ENCODE results near the gene SIK1.
"Not testable (repeated sequence)": the region's sequence is repeated elsewhere in the genome, so short reads cannot be mapped to it uniquely, and the experiment has no call there.

The SIK1 gene

DNA sequence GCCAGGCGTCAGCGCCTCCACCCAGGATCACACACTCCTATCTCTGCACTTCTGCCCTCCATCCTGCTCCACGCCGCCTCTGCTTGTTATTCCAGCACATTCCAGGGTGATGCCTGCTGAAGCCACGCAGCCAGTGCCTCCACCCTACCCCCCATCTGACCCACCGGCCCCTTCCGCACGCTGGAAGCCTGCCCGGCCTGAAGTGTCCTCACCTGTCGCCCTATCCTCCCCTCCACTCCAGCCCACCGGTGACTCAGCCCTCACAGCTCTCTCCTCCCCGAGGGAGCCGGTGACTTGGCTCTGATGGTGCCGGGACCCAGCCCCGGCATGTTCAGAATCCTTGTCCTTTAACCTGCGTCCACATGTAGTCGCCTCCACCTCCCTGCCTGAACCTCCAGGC is 24.9 kb upstream of the SIK1 start:
- H3K27ac Mint-ChIP-seq (ENCODE audit: low read depth); H3K9me3 Mint-ChIP-seq; H3K36me3 Mint-ChIP-seq (ENCODE audit: insufficient read depth); DNase-seq (ENCODE audit: low spot score in 2 of 2); ATAC-seq (replicated peaks; ENCODE audit: extremely low read depth, poor library complexity, severe bottlenecking); H3K27me3 Mint-ChIP-seq; H3K4me3 Mint-ChIP-seq; H3K4me1 Mint-ChIP-seq: not testable (repeated sequence)

DNA sequence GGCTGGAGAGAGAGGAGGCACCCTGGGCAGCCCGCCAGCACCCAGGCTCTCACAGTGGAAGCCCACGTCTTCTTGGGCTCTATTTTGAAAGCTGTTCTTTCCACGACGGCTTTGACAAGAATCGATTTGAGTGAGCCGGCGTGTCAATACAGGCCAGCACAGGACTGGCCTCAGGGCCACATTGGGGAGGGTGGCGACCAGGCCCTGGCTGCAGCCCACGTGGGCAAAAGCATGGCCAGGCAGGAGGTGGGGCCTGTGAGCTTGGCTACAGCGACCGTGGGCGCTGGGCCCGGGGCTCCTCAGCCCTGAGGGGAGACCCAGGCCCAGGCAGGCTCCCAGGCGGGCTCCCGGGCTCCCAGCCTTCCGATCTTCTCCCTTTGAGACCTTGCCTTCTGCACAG is 23.4 kb upstream of the SIK1 start:
- DNase-seq (ENCODE audit: low spot score in 2 of 2); H3K27me3 Mint-ChIP-seq; H3K4me1 Mint-ChIP-seq; ATAC-seq (replicated peaks; ENCODE audit: extremely low read depth, poor library complexity, severe bottlenecking); H3K36me3 Mint-ChIP-seq (ENCODE audit: insufficient read depth); H3K9me3 Mint-ChIP-seq; H3K27ac Mint-ChIP-seq (ENCODE audit: low read depth); H3K4me3 Mint-ChIP-seq: not testable (repeated sequence)

DNA sequence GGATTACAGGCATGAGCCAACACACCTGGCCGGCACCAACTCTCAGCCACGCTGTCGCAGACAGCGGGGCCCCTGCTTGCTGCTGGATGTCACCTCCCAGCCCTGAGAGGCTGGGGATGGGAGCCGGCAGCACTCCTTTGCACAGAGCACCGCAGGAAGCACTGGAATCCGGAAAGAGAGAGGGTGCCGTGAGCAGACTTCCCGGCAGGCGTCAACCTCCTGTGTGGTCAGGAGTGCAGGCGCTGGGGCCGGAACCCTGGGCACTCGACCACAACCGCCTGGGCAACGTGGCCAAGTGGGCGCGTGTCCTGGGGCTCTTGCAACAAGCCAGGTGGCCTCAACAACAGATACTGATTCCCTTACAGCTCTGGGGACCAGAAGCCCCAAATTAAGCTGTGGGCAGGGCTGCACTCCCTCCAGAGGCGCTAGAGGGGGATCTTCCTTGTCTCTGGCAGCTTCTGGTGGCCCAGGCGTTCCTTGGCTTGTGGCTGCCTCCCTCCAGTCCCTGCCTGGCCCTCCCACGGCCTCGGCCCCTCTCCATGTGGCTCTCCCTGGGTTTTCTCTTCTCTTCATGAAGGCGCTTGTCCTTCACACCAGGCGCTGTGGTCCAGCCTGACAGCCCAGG is 20.5 kb upstream of the SIK1 start:
- H3K27me3 Mint-ChIP-seq; H3K4me3 Mint-ChIP-seq; H3K27ac Mint-ChIP-seq (ENCODE audit: low read depth); H3K9me3 Mint-ChIP-seq; H3K36me3 Mint-ChIP-seq (ENCODE audit: insufficient read depth); DNase-seq (ENCODE audit: low spot score in 2 of 2); H3K4me1 Mint-ChIP-seq: not testable (repeated sequence)
- ATAC-seq (replicated peaks; ENCODE audit: extremely low read depth, poor library complexity, severe bottlenecking): peak; percentile 20

DNA sequence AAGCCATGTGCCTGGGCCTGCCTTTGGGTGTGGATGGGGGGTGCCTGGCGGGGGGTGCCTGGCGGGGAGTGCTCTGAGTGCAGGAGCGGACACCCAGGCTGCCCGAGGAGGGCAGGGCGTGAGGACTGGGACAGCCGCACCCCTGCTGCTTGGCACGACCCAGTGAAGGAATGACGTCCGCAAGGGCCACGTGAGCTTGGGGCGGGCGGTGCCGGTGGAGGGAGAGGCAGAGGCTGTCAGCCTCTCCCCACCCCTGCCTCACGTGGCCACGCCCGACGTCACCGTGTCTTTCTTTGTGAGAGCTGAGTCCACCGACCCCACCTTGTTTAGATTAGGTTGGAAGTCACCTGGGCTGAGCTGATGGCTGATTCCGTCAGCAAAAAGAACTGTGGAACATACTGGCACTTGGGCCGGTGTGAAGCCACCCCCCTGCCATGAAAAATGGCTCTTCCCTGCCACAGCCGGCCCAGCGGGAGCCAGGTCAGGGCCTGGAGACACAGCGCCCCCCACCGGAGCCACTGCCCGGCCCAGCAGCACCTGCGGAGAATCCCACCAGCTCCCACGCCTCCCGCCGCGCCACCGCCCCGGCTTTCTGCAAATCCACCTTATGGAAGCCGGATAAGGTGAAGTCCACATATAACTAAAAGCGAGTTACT is 19.5 kb upstream of the SIK1 start:
- H3K4me3 Mint-ChIP-seq; H3K27ac Mint-ChIP-seq (ENCODE audit: low read depth); DNase-seq (ENCODE audit: low spot score in 2 of 2); H3K9me3 Mint-ChIP-seq; H3K36me3 Mint-ChIP-seq (ENCODE audit: insufficient read depth); ATAC-seq (replicated peaks; ENCODE audit: extremely low read depth, poor library complexity, severe bottlenecking); H3K4me1 Mint-ChIP-seq; H3K27me3 Mint-ChIP-seq: not testable (repeated sequence)

DNA sequence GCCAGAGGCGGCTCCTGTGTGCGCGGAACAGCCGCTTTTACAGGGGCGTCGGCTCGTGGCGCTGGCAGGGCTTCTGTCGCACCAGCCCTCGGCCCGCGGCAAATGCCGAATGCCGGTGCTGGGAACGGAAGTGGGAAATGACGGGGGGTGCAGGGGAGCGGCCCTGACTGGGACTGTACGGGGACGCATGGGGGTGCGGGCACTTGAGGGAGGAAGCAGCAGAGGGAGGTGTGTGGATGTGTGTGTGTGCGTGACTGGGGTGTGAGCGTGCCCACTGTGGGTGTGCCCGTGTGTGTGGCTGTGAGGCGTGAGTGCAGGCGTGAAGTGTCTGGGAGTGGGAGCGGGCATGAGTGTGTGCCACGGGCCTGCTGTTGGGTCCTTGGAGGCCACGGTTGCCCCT is 17.6 kb upstream of the SIK1 start:
- not testable (repeated sequence) for H3K27ac Mint-ChIP-seq (ENCODE audit: low read depth); H3K27me3 Mint-ChIP-seq; H3K4me3 Mint-ChIP-seq; H3K4me1 Mint-ChIP-seq; H3K9me3 Mint-ChIP-seq; H3K36me3 Mint-ChIP-seq (ENCODE audit: insufficient read depth); DNase-seq (ENCODE audit: low spot score in 2 of 2)
- ATAC-seq (replicated peaks; ENCODE audit: extremely low read depth, poor library complexity, severe bottlenecking): peak; percentile 63

DNA sequence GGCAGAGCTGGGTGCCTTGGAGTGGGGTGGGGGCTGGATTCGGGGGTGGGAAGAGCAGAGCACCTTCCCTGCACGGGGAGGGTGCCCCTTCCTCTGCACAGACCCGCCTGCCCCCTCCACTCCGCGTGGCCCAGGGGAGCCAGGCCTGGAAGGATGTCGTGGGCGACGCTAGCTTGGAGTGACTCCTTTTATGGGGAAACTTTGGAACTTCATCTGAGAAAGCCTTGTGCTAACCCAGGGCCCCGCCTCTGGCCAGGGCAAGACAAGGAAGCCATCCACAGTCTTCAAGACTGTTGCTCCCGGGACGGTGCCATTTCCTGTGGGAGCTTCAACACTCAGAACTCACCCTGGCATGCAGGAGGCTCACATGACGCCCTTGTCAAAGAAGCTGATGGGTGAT is 15.6 kb upstream of the SIK1 start:
- not testable (repeated sequence) for H3K4me1 Mint-ChIP-seq; H3K27me3 Mint-ChIP-seq; H3K4me3 Mint-ChIP-seq; ATAC-seq (replicated peaks; ENCODE audit: extremely low read depth, poor library complexity, severe bottlenecking); DNase-seq (ENCODE audit: low spot score in 2 of 2); H3K9me3 Mint-ChIP-seq; H3K27ac Mint-ChIP-seq (ENCODE audit: low read depth); H3K36me3 Mint-ChIP-seq (ENCODE audit: insufficient read depth)

DNA sequence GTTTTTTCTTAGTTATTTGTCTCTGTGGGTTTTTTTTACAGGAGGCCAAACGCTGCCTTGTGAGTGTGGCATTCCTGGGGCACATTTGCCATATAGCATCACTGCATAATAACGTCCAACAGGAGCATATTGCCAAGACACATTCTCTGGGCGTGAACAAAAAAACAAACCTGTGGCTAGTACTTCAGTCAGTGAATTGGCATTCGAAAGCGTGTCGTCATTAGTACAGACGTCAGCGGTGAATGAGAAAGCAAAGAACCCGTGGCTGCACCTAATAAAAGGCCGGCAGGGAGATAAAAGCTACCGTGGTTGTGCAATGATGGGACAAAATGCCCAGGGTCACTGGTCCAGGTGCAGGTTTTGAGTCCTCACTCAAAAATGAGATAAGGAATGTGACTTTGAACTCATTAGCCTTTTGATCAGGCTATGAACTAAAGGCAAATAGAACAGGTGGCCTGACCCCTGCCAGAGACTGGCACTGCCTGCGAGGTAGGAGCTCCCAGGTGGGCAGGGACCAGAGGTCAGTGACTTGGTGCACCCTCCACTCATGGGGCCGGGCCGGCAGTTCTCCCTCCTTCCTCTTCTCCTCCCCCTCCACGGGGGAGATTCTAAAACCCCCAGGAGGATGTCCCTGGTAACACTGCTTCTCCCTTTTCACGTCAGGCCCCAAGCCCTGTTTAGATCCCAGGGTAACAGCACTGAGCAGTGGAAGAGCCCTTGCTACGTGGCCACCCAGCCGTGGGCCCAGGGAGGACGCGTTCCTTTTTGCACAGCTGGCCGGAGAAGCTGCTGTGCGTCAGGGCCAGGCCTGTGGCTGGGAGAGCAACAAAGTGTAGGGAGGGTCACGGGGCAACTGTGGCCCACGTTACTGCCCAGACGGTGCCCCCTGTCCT is 14.2 kb upstream of the SIK1 start:
- H3K36me3 Mint-ChIP-seq (ENCODE audit: insufficient read depth); H3K27me3 Mint-ChIP-seq; DNase-seq (ENCODE audit: low spot score in 2 of 2); H3K4me3 Mint-ChIP-seq; ATAC-seq (replicated peaks; ENCODE audit: extremely low read depth, poor library complexity, severe bottlenecking); H3K9me3 Mint-ChIP-seq; H3K4me1 Mint-ChIP-seq; H3K27ac Mint-ChIP-seq (ENCODE audit: low read depth): not testable (repeated sequence)

DNA sequence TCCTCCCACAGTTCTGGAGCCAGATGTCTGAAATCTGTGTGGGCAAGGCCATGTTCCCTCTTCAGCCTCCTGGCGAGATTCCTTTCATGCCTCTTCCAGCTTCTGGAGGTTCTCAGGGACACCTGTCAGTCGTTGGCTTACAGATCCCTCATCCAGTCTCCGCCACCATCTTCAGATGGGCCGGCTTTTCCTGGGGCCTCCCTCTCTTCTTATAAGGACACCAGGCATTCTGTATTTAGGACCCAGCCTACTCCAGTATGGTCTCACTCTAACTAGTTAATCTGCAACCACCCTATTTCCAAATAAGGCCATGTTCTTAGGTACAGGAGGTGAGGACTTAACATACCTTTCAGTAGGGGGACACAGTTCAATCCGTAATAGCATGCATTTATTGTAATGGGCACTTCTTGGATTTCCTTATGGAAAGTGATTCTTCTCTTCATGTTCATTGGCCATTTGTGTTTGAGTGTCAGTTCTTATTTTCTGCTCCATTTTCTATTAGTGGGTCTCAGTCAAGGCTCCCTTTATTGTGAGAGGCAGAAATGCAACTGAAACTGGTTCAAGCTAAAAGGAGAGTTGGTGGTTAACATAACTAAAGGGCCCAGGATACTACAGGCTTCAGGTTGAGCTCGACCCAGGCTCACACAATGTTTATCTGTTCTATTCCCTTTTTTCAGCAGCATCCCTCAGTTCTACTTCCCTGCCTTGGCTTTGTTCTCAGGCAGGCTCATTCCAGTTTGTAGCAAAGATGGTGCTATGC is 12.6 kb upstream of the SIK1 start:
- H3K9me3 Mint-ChIP-seq; H3K4me3 Mint-ChIP-seq; DNase-seq (ENCODE audit: low spot score in 2 of 2); ATAC-seq (replicated peaks; ENCODE audit: extremely low read depth, poor library complexity, severe bottlenecking); H3K27me3 Mint-ChIP-seq; H3K27ac Mint-ChIP-seq (ENCODE audit: low read depth); H3K36me3 Mint-ChIP-seq (ENCODE audit: insufficient read depth); H3K4me1 Mint-ChIP-seq: not testable (repeated sequence)

DNA sequence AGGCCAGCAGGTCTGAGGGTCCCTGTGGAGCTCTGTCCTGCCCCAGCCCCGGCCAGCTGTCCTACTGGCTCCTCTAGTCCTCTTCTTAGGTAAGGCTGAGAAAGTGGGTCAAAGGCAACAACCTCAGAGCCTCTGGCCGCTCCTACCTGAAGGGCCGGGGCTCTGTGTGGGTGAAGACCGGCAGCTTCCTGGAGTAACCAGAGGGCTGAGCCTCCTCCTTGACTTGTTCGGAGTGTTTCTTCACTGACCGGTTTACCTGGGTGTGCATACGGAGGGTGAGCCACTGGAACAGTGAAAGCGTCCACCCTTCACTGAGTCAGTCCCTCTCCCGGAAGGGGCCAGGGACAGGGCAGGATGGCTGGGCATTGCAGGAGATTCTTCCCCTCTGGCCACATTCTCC is 9.3 kb upstream of the SIK1 start:
- H3K36me3 Mint-ChIP-seq (ENCODE audit: insufficient read depth); H3K27ac Mint-ChIP-seq (ENCODE audit: low read depth); H3K27me3 Mint-ChIP-seq; DNase-seq (ENCODE audit: low spot score in 2 of 2); ATAC-seq (replicated peaks; ENCODE audit: extremely low read depth, poor library complexity, severe bottlenecking); H3K4me1 Mint-ChIP-seq; H3K4me3 Mint-ChIP-seq; H3K9me3 Mint-ChIP-seq: not testable (repeated sequence)

DNA sequence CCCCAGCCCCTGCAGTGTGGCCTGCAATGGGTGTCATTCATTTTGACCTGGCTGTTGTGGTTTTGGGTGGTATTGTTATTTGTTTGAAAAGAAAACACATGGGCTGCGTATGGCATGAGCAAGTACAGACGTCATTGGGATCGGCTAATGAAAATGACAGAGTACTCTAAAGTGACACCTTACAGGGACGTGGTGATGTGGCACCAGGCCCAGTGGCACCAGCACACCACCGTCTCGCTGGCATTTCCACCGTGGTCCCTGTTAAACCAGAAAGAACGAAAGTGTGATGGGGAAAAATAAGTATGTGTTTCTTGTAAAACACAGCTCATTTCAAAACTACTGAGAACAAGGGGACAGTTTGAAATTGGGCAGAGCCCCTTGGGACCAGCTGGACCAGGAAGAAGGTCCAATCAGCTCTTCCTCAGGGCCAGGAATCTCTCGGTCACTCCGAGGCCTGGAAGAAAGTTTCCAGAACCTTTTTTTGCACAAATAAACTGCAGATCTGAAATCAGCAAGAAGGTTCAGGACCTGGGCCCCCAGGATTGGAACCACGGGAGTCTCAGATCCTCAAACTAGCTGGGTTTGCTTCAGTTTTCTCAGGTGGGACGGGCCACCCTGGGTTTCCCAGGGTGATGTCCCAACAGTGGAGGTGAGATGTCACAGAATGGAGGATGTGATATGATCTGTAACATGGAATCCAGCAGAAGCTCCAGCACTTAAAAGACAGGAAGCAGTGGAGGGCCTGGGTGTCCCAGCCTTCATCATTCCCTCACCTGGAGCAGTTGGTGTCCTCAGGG is 6.6 kb upstream of the SIK1 start:
- not testable (repeated sequence) for H3K4me3 Mint-ChIP-seq; H3K4me1 Mint-ChIP-seq; H3K9me3 Mint-ChIP-seq; H3K27me3 Mint-ChIP-seq; H3K27ac Mint-ChIP-seq (ENCODE audit: low read depth); H3K36me3 Mint-ChIP-seq (ENCODE audit: insufficient read depth); DNase-seq (ENCODE audit: low spot score in 2 of 2)
- ATAC-seq (replicated peaks; ENCODE audit: extremely low read depth, poor library complexity, severe bottlenecking): peak; percentile 70

DNA sequence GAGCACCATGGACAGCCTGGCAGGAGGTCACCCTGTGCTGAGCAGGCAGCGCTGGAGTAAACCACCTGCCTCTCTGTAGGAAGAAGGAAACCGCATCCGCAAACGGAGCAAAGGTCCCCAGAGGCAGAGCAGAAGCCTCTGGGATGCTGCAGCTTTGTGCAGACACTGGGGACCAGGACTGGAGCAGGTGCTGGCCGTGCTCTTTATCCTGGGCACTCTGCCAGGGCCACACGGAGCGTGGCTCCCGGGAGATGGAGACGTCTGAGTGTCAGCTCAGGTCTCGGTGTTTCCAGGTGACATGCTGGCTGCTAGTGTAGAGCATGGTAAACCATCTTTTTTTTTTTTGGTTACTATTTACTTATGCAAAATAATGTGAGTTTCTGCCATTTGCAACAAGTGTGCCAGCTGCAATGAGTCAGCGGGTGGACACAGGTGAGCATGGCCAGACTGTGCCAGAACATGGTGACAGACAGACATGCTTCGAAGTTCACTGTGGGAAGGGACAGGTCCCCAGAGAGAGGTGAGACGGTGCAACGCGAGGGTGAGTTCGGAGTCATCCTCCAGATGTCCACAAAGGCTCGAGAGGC is 4.0 kb upstream of the SIK1 start:
- not testable (repeated sequence) for H3K27ac Mint-ChIP-seq (ENCODE audit: low read depth)

DNA sequence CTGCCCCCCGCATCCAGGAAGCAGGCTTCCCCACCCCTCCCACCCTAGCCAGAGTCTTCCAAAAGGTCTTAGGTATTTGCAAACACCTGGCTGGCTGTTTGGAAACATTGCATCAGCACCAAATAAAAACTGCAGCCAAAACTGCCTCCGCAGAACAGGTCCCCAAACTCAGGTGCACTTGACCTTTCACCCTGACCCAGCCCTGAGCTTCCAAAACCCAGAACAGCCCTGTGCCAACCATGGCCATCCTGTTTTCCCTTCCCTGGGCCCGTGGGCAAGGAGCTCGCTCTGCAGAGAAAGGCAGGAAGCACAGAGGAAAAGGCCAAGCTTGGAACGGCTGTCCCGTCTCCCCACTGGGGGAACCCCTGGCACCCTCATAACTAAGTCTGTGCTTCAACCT is 2.0 kb upstream of the SIK1 start:
- H3K27me3 Mint-ChIP-seq; H3K4me3 Mint-ChIP-seq; ATAC-seq (replicated peaks; ENCODE audit: extremely low read depth, poor library complexity, severe bottlenecking); H3K4me1 Mint-ChIP-seq; H3K9me3 Mint-ChIP-seq; H3K27ac Mint-ChIP-seq (ENCODE audit: low read depth); H3K36me3 Mint-ChIP-seq (ENCODE audit: insufficient read depth); DNase-seq (ENCODE audit: low spot score in 2 of 2): not testable (repeated sequence)

More for the DNA sequence above, 4.0 kb upstream of the SIK1 start:
- not testable (repeated sequence) for H3K4me1 Mint-ChIP-seq; H3K4me3 Mint-ChIP-seq; H3K9me3 Mint-ChIP-seq; ATAC-seq (replicated peaks; ENCODE audit: extremely low read depth, poor library complexity, severe bottlenecking); H3K36me3 Mint-ChIP-seq (ENCODE audit: insufficient read depth); H3K27me3 Mint-ChIP-seq; DNase-seq (ENCODE audit: low spot score in 2 of 2)
